ENCODE results near the gene TCEAL7. TPM values are rescaled to one million over a fixed set of nuclear protein-coding genes. Genes with fewer than 3 reads are reported as not detected.

The TCEAL7 gene
- total RNA-seq, 1 experiment from 2014 or later, result not detected

GRCh38 chrX:103311399-103311780, 18.6 kb upstream of the TCEAL7 start:
- Histone ChIP-seq H3K27ac (ENCODE audit: low read length) (no peak overlapping the region), H3K4me3 (ENCODE audit: low read length) (peak overlapping the region; percentile 68), H3K27me3 (ENCODE audit: low read length) (0 out of 2 replicates have a peak, but pooled peaks cover 5% of the 10 kb centered on the region), H3K9ac (ENCODE audit: low read length) (no peak overlapping the region), H3K4me1 (ENCODE audit: insufficient read depth, low read length) (peaks cover 3% of the 10 kb centered on the region; the same call in 1 of the 2 replicates), H3K9me2 (replicated peaks; ENCODE audit: low read length) (no peaks in the 10 kb centered on the region), H4K20me1 (ENCODE audit: low read length) (no peaks in the 10 kb centered on the region), H3F3A (ENCODE audit: low read length, unreplicated experiment) (no peaks in the 10 kb centered on the region), H3K9me3 (ENCODE audit: low read length) (no peaks in the 10 kb centered on the region), H3K36me3 (ENCODE audit: low read depth, low read length) (no peaks in the 10 kb centered on the region), H3K79me2 (ENCODE audit: low read length) (no peaks in the 10 kb centered on the region), H3K4me2 (ENCODE audit: low read length) (peak overlapping the region; percentile 84), H2AFZ (ENCODE audit: low read length) (peak overlapping the region; percentile 83; the same call in 1 of the 2 replicates)
- CTCF ChIA-PET, result no interaction called here
- no peak for TF ChIP-seq EZH2phosphoT487 (IDR thresholded peaks at IDR 0.05; ENCODE audit: borderline replicate concordance, low read length)
- TF ChIP-seq CTCF (conservative IDR thresholded peaks at IDR 0.05; ENCODE audit: low read depth, low read length), result no peak
- no peak for TF ChIP-seq EZH2 (IDR thresholded peaks at IDR 0.05; ENCODE audit: low read length, unreplicated experiment)
- intact Hi-C loops (cut with micrococcal nuclease), result no loop called here
- DNase-seq, result no peak
- BruUV-seq (replicated peaks), result no TSS peak
- no peak for ATAC-seq
- POLR2A ChIA-PET (ENCODE audit: unreplicated experiment), result no interaction called here

- H3K9me2 ChIP-seq (replicated peaks; ENCODE audit: low read length), result no peaks in the 10 kb centered on the region
- no peak overlapping the region for H3K4me3 ChIP-seq (ENCODE audit: low read length)
- H3K9me3 ChIP-seq (ENCODE audit: low read length), result no peaks in the 10 kb centered on the region
- H3K27ac ChIP-seq (ENCODE audit: low read length), result no peak overlapping the region
- H3F3A ChIP-seq (ENCODE audit: low read length, unreplicated experiment), result no peaks in the 10 kb centered on the region
- no TSS peak for BruUV-seq (replicated peaks)
- intact Hi-C loops (cut with micrococcal nuclease), result no loop called here
- no peak overlapping the region for H3K4me2 ChIP-seq (ENCODE audit: low read length)
- ChIA-PET CTCF (no interaction called here), POLR2A (ENCODE audit: unreplicated experiment) (no interaction called here)
- DNase-seq (no peak), ATAC-seq (no peak)
- H2AFZ ChIP-seq (ENCODE audit: low read length), result no peak overlapping the region
- TF ChIP-seq EZH2 (IDR thresholded peaks at IDR 0.05; ENCODE audit: low read length, unreplicated experiment) (no peak), EZH2phosphoT487 (IDR thresholded peaks at IDR 0.05; ENCODE audit: borderline replicate concordance, low read length) (no peak), CTCF (conservative IDR thresholded peaks at IDR 0.05; ENCODE audit: low read depth, low read length) (no peak)
- H3K4me1 ChIP-seq (ENCODE audit: insufficient read depth, low read length), result no peaks in the 10 kb centered on the region
- no peak overlapping the region for H3K9ac ChIP-seq (ENCODE audit: low read length)
- no peaks in the 10 kb centered on the region for H3K36me3 ChIP-seq (ENCODE audit: low read depth, low read length)
- no peaks in the 10 kb centered on the region for H3K79me2 ChIP-seq (ENCODE audit: low read length)
- no peaks in the 10 kb centered on the region for H4K20me1 ChIP-seq (ENCODE audit: low read length)
- H3K27me3 ChIP-seq (ENCODE audit: low read length), result peaks cover 28% of the 10 kb centered on the region
Measured at GRCh38 chrX:103330681-103331288, 746 bp downstream of the TCEAL7 start.

GRCh38 chrX:103338663-103339062, 8.6 kb downstream of the TCEAL7 start:
- no peak overlapping the region for H3K4me2 ChIP-seq (ENCODE audit: low read length)
- no peaks in the 10 kb centered on the region for H3K9me2 ChIP-seq (replicated peaks; ENCODE audit: low read length)
- no peaks in the 10 kb centered on the region for H3F3A ChIP-seq (ENCODE audit: low read length, unreplicated experiment)
- H3K79me2 ChIP-seq (ENCODE audit: low read length), result no peaks in the 10 kb centered on the region
- ATAC-seq (no peak), DNase-seq (no peak)
- H3K27ac ChIP-seq (ENCODE audit: low read length), result no peak overlapping the region
- H3K9me3 ChIP-seq (ENCODE audit: low read length), result no peaks in the 10 kb centered on the region
- no peaks in the 10 kb centered on the region for H3K4me1 ChIP-seq (ENCODE audit: insufficient read depth, low read length)
- POLR2A ChIA-PET (ENCODE audit: unreplicated experiment), result no interaction called here
- no peaks in the 10 kb centered on the region for H3K36me3 ChIP-seq (ENCODE audit: low read depth, low read length)
- peaks cover 47% of the 10 kb centered on the region for H3K27me3 ChIP-seq (ENCODE audit: low read length)
- BruUV-seq (replicated peaks), result no TSS peak
- no peaks in the 10 kb centered on the region for H4K20me1 ChIP-seq (ENCODE audit: low read length)
- TF ChIP-seq EZH2 (IDR thresholded peaks at IDR 0.05; ENCODE audit: low read length, unreplicated experiment) (no peak), EZH2phosphoT487 (IDR thresholded peaks at IDR 0.05; ENCODE audit: borderline replicate concordance, low read length) (no peak), CTCF (conservative IDR thresholded peaks at IDR 0.05; ENCODE audit: low read depth, low read length) (no peak)
- no peak overlapping the region for H2AFZ ChIP-seq (ENCODE audit: low read length)
- no peak overlapping the region for H3K9ac ChIP-seq (ENCODE audit: low read length)
- intact Hi-C loops (cut with micrococcal nuclease), result no loop called here
- H3K4me3 ChIP-seq (ENCODE audit: low read length), result no peak overlapping the region
- CTCF ChIA-PET, result no interaction called here
